K562 (cell line): ENCODE data around the gene B4GALNT3. TPM values are rescaled to one million over a fixed set of nuclear protein-coding genes. Genes with fewer than 3 reads are reported as not detected.

Experiments
- ATAC-seq: fragments of 200-7000 bp; cut with Tn5 transposase; 3 replicates; pipeline ENCODE4 v1.9.1; 2020; ENCODE audit warnings: moderate library complexity
- BruUV-seq: library from RNA; stranded (reverse); fragments of 400-500 nt; replicated peaks from 2 replicates; lab custom pipeline; 2021; lab: Mats Ljungman, UMichigan
- CTCF ChIA-PET: fragments of 300-600 bp; formaldehyde crosslinking; extraction: SDS; loops from one replicate; lab custom pipeline; 2021; ENCODE audit warnings: low intra/inter-chr PET ratio; lab: Yijun Ruan, JAX
- POLR2A ChIA-PET: fragments of 300-600, 350-650 bp; sonication (Branson Sonifier 250); formaldehyde crosslinking; extraction: SDS; loops from one replicate; lab custom pipeline; 2021; ENCODE audit warnings: antibody characterized with exemption, inconsistent platforms; lab: Yijun Ruan, JAX
- DNase-seq, 4 experiments: peaks; one replicate each; pipeline versions ENCODE4 v3.0.0 to v3.0.0-alpha.2; 2011 to 2018; ENCODE audit warnings: low spot score in 3 of 4, mixed read lengths in 3 of 4; ENCODE audit errors: extremely low read depth in 1 of 4
- FAIRE-seq: peaks from 2 replicates; lab custom pipeline; 2011; peaks lifted over from hg19 to GRCh38; lab: Jason Lieb, UNC
- H2AFZ ChIP-seq: 2 replicates; pipeline ENCODE4 v1.6.0; 2011; ENCODE audit warnings: low read depth, low read length, control low read depth, inconsistent platforms
- H3K27ac ChIP-seq: fragments of 200-600 bp; 3 replicates; pipeline ENCODE4 v1.8.0; 2011; ENCODE audit warnings: low read depth, mild to moderate bottlenecking, control low read depth, inconsistent platforms, low read length, moderate library complexity, mixed read lengths; ENCODE audit errors: extremely low read depth
- H3K27me3 ChIP-seq, 2 experiments: fragments of 300-600 bp in 1 of 2; 2 replicates in 1 of 2; 3 replicates in 1 of 2; pipeline versions ENCODE4 v1.6.0 to v1.8.0; 2011; ENCODE audit warnings: inconsistent platforms in 2 of 2, low read length in 2 of 2, mild to moderate bottlenecking in 1 of 2, mixed read lengths in 1 of 2, moderate library complexity in 1 of 2; ENCODE audit not compliant: control insufficient read depth in 2 of 2, insufficient read depth in 2 of 2
- H3K36me3 ChIP-seq: fragments of 300-600 bp; 3 replicates; pipeline ENCODE4 v1.8.0; 2011; ENCODE audit warnings: mild to moderate bottlenecking, low read length, inconsistent platforms; ENCODE audit not compliant: control insufficient read depth, insufficient read depth
- H3K4me1 ChIP-seq, 2 experiments: fragments of 200-600 bp in 1 of 2; replicated peaks in 1 of 2; 2 replicates in 1 of 2; 3 replicates in 1 of 2; pipeline versions ENCODE4 v1.5.1 to v1.8.0; 2011; ENCODE audit warnings: inconsistent platforms in 2 of 2, low read length in 2 of 2, mild to moderate bottlenecking in 1 of 2, mixed read lengths in 1 of 2, moderate library complexity in 1 of 2; ENCODE audit not compliant: control insufficient read depth in 2 of 2, insufficient read depth in 2 of 2
- H3K4me2 ChIP-seq: 2 replicates; pipeline ENCODE4 v1.6.1; 2011; ENCODE audit warnings: low read length, control low read depth, inconsistent platforms, mixed read lengths; ENCODE audit not compliant: insufficient read depth
- H3K4me3 ChIP-seq: fragments of 200-600 bp; sonication (generic), shearing (Covaris generic); 2 replicates; pipeline ENCODE4 v1.5.1; 2016; ENCODE audit warnings: control low read depth, inconsistent platforms
- H3K79me2 ChIP-seq: fragments of 200-600 bp; 3 replicates; pipeline ENCODE4 v1.8.0; 2011; ENCODE audit warnings: low read length, inconsistent platforms; ENCODE audit not compliant: control insufficient read depth, insufficient read depth
- H3K9ac ChIP-seq, 2 experiments: 2 replicates each; pipeline versions ENCODE4 v1.6.0 to v1.6.1; 2011; ENCODE audit warnings: low read depth in 2 of 2, low read length in 2 of 2, control low read depth in 1 of 2, inconsistent platforms in 1 of 2, mild to moderate bottlenecking in 1 of 2, mixed read lengths in 1 of 2; ENCODE audit not compliant: insufficient read depth in 1 of 2
- H3K9me1 ChIP-seq: one replicate; pipeline ENCODE4 v1.6.0; 2011; ENCODE audit warnings: inconsistent platforms, mild to moderate bottlenecking, low read length, moderate library complexity; ENCODE audit not compliant: control insufficient read depth, insufficient read depth
- H3K9me3 ChIP-seq: replicated peaks from 2 replicates; pipeline ENCODE4 v1.5.1; 2011; ENCODE audit warnings: low read depth, low read length, inconsistent platforms; ENCODE audit not compliant: control insufficient read depth, insufficient read depth
- H4K20me1 ChIP-seq: replicated peaks from 2 replicates; pipeline ENCODE4 v1.6.1; 2011; ENCODE audit warnings: low read length, inconsistent platforms, mixed read lengths; ENCODE audit not compliant: control insufficient read depth, insufficient read depth
- IRF2 ChIP-seq: sonication (generic); formaldehyde crosslinking; IDR thresholded peaks from 2 replicates; pipeline ENCODE4 v1.8.1; 2022; ENCODE audit warnings: mild to moderate bottlenecking, missing genetic modification reagents
- ZNF197 ChIP-seq: fragments of 200-800 bp; sonication (Bioruptor generic); IDR thresholded peaks from 2 replicates; pipeline ENCODE4 v1.6.1; 2016; ENCODE audit warnings: low read depth, missing genetic modification characterization, missing compliant biosample characterization
- WGBS: fragments of 100-300 bp; shearing (Covaris generic); methylation state at CpG from one replicate; pipeline ENCODE4 v1.1.6; 2016; ENCODE audit warnings: low coverage, mixed read lengths; ENCODE audit not compliant: insufficient coverage; ENCODE audit errors: missing lambda C conversion rate; 5-methylcytosine and 5-hydroxymethylcytosine counted together
- in situ Hi-C: fragments of 300-500 bp; cut with MboI; formaldehyde crosslinking; loops from 4 replicates; pipeline ENCODE4 v1.15.0; 2018; ENCODE audit warnings: inconsistent platforms, mixed read lengths
- intact Hi-C: fragments of 100-400 bp; cut with micrococcal nuclease; formaldehyde crosslinking; loops from 2 replicates; pipeline ENCODE4 v1.14.2; 2022
- polyA plus RNA-seq, 8 experiments: library from polyadenylated mRNA; depleted of rRNA in 4 of 8; stranded (reverse) in 5 of 8; unstranded in 3 of 8; fragments of >200 nt; fragmentation: Nextera tagmentation in 2 of 8; fragmentation: Illumina TruSeq in 1 of 8; extraction: Ambion mirVana in 2 of 8; extraction: Trizol in 1 of 8; gene quantifications; 2 replicates each; pipeline versions ENCODE4 v1.2.1 to v1.2.3, GENCODE V29; 2011 to 2014; ENCODE audit warnings: inconsistent platforms in 1 of 8, missing spikeins in 1 of 8
- total RNA-seq, 7 experiments: library from RNA; depleted of rRNA in 6 of 7; stranded (reverse); fragments of >200 nt in 6 of 7; fragmentation: Illumina TruSeq in 2 of 7; extraction: Trizol in 2 of 7; gene quantifications; 2 replicates each; pipeline versions ENCODE4 v1.2.1 to v1.2.3, GENCODE V29; 2011 to 2021; ENCODE audit warnings: low replicate concordance in 1 of 7
- TF ChIP-seq, protein P1 (sequence below): IDR thresholded peaks from 2 replicates; pipeline ENCODE4 v1.6.1; 2016; ENCODE audit warnings: missing genetic modification characterization, missing compliant biosample characterization

B4GALNT3 gene
- total and polyA plus RNA-seq, 9 of the 15 experiments (the other 6 are each of a cell fraction or from before 2014, with no cell fraction given): 0.04 to 0.36 (median 0.10) TPM; not detected in 6

DNA sequence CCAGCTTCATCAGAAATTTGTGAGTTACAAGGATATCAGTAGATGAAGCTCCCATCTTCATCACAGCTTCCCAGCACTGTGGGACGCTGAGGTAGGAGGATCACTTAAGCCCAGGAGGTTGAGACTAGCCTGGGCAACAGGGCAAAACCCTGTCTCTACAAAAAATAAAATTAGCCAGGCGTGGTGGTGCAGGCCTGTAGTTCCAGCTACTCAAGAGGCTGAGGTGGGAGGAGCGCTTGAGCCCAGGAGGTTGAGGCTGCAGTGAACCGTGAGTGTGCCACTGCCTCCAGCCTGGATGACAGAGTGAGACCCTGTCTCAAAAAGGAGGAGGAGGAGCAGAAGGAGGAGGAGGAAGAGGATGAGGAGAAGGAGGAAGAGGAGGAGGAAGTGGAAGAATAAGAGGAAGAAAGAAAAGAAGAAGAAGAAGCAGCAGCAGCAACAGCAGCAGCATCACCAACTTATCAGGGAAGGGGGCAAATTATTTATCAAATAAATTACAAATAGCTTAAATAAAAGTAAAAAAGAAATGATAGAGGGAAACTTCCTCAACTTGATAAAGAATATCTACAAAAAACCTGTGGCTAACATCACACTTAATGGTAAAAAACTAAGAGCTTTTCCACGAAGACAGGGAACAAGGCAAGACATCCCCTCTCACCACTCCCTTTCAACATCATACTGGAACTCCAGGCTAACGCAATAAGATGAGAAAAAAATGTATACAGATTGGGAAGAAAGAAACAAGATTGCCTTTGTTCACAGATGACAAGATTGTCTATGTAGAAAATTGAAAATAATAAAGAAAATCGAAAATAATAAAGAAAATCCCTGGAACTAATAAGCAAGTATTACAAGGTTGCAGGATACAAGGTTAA, 133.9 kb downstream of the B4GALNT3 start:
- Histone ChIP-seq H2AFZ (peak overlapping the region; percentile 38), H3K9ac (no peak overlapping the region), H3K4me3 (no peak overlapping the region), H4K20me1 (no peaks in the 10 kb centered on the region), H3K4me2 (no peak overlapping the region), H3K79me2 (no peaks in the 10 kb centered on the region), H3K4me1 (peaks cover 30 to 31% of the 10 kb centered on the region in 2 experiments; a peak in 4 of 5 replicates), H3K9me1 (no peaks in the 10 kb centered on the region), H3K9me3 (peaks cover 3% of the 10 kb centered on the region; the same call in 1 of the 2 replicates), H3K36me3 (no peaks in the 10 kb centered on the region), H3K27ac (no peak overlapping the region; the same call in 2 of the 3 replicates), H3K27me3 (no peaks in the 10 kb centered on the region)
- no TSS peak for BruUV-seq
- intact Hi-C loops (no loop called here), in situ Hi-C loops (no loop called here)
- ChIA-PET POLR2A (interaction anchor here (0.6 kb wide), 1 partner anchor 15 kb away, joined by 4 read pairs; no protein-coding TSS in a partner anchor), CTCF (no interaction called here)
- WGBS: 54% methylated on average over 5 of the region's 7 CpGs
- DNase-seq (no peak), FAIRE-seq (peak; percentile 57), ATAC-seq (no peak)
- TF ChIP-seq, protein P1, sequence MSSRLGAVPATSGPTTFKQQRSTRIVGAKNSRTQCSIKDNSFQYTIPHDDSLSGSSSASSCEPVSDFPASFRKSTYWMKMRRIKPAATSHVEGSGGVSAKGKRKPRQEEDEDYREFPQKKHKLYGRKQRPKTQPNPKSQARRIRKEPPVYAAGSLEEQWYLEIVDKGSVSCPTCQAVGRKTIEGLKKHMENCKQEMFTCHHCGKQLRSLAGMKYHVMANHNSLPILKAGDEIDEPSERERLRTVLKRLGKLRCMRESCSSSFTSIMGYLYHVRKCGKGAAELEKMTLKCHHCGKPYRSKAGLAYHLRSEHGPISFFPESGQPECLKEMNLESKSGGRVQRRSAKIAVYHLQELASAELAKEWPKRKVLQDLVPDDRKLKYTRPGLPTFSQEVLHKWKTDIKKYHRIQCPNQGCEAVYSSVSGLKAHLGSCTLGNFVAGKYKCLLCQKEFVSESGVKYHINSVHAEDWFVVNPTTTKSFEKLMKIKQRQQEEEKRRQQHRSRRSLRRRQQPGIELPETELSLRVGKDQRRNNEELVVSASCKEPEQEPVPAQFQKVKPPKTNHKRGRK (tag): peak; percentile 40; the same call in 1 of the 2 replicates
- TF ChIP-seq ZNF197 (CRISPR knock-in tag): no peak
- no peak for TF ChIP-seq IRF2
